Keratinocyte (primary cell): ENCODE data around the gene THRAP3.

ENCODE experiments used
- EZH2 ChIP-seq: IDR thresholded peaks from one replicate; pipeline ENCODE4 v1.6.1; 2012; ENCODE audit warnings: inconsistent platforms, mild to moderate bottlenecking, low read length, moderate library complexity
- TF ChIP-seq, protein P1 (sequence below), 3 experiments: IDR thresholded peaks in 1 of 3; conservative IDR thresholded peaks in 1 of 3; optimal IDR thresholded peaks in 1 of 3; 2 replicates in 2 of 3; 3 replicates in 1 of 3; pipeline versions ENCODE3 to v1.5.1; 2011; ENCODE audit warnings: low read length in 3 of 3, mild to moderate bottlenecking in 3 of 3, moderate library complexity in 2 of 3, control low read depth in 1 of 3, inconsistent platforms in 1 of 3; ENCODE audit not compliant: insufficient read depth in 2 of 3; ENCODE audit errors: extremely low read depth in 1 of 3

DNA sequence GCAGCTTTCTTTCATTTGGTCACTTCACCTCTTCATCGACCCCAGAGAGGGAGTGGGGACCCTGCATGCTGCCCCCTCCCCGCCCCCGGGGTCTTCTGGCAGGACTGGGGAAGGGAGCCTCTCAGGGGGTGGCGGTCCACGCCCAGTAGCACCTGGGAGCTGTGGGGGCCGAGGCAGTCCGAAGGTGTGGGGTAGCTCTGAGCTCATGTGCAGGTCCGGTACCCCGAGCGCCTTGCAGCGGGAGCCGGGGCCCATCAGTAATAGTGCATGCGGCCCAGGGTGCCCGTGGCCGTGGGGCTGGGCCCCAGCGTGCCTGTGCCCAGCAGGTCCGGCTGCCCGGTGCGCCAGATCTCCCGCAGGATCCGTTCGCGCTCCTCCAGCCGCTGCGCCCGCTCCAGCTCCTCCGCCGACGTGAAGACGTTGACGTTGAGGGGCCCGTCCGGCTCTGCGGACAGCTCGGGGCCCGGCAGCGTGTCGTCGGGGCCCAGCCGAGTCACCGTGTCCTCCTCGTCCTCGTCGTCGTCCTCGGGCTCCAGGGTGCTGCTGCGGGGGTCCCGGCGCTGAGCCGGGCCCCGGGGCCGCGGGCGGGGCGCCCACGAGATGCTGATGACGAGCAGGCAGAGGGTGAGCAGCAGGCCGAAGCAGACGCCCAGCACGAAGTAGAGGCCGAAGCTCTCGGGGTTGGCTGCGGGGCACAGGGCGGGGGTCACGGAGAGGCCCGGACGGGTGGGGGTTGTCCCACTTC lies 98.0 kb downstream of the THRAP3 start:
- TF ChIP-seq, protein P1, sequence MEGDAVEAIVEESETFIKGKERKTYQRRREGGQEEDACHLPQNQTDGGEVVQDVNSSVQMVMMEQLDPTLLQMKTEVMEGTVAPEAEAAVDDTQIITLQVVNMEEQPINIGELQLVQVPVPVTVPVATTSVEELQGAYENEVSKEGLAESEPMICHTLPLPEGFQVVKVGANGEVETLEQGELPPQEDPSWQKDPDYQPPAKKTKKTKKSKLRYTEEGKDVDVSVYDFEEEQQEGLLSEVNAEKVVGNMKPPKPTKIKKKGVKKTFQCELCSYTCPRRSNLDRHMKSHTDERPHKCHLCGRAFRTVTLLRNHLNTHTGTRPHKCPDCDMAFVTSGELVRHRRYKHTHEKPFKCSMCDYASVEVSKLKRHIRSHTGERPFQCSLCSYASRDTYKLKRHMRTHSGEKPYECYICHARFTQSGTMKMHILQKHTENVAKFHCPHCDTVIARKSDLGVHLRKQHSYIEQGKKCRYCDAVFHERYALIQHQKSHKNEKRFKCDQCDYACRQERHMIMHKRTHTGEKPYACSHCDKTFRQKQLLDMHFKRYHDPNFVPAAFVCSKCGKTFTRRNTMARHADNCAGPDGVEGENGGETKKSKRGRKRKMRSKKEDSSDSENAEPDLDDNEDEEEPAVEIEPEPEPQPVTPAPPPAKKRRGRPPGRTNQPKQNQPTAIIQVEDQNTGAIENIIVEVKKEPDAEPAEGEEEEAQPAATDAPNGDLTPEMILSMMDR (optimal IDR thresholded peaks at IDR 0.05 in 1 of 3, IDR thresholded peaks at IDR 0.05 in 1 of 3, conservative IDR thresholded peaks at IDR 0.05 in 1 of 3; ENCODE audit: extremely low read depth in 1 of 3, insufficient read depth in 2 of 3, low read length in 3 of 3): no peak
- no peak for TF ChIP-seq EZH2
